HT1080 (cell line): ENCODE results near the gene DRGX. TPM values are rescaled to one million over a fixed set of nuclear protein-coding genes. Genes with fewer than 3 reads are reported as not detected.

ENCODE experiments used
- DNase-seq: peaks from one replicate; pipeline ENCODE4 v3.0.0-alpha.2; 2015; ENCODE audit warnings: low read depth
- total RNA-seq: library from RNA; depleted of rRNA; stranded (reverse); fragments of >200 nt; shearing (Covaris generic); gene quantifications from 2 replicates; pipeline ENCODE4 v1.2.3, GENCODE V29; 2014

Gene DRGX
- total RNA-seq, 1 experiment from 2014 or later, result not detected

- no peak for DNase-seq
These were observed 47.3 kb downstream of the DRGX start for GRCh38 chr10:49348593-49348992.

- DNase-seq, result no peak
These were observed 48.1 kb downstream of the DRGX start for GRCh38 chr10:49347827-49348226.

GRCh38 chr10:49347342-49347741 lies 48.5 kb downstream of the DRGX start:
- no peak for DNase-seq

- DNase-seq, result no peak
These were observed 51.0 kb downstream of the DRGX start for GRCh38 chr10:49344840-49345239.

GRCh38 chr10:49338604-49339003 lies 57.3 kb downstream of the DRGX start:
- DNase-seq, result no peak

GRCh38 chr10:49335364-49335972 lies 60.4 kb downstream of the DRGX start:
- DNase-seq, result no peak

GRCh38 chr10:49334964-49335363 lies 60.9 kb downstream of the DRGX start:
- no peak for DNase-seq

- DNase-seq, result no peak
These were observed 62.7 kb downstream of the DRGX start for GRCh38 chr10:49333192-49333591.

- no peak for DNase-seq
These were observed 63.1 kb downstream of the DRGX start for GRCh38 chr10:49332768-49333167.

- no peak for DNase-seq
These were observed 63.6 kb downstream of the DRGX start for GRCh38 chr10:49332333-49332732.

- DNase-seq, result no peak
These were observed 64.5 kb downstream of the DRGX start for GRCh38 chr10:49331431-49331830.

- DNase-seq, result no peak
These were observed 65.7 kb downstream of the DRGX start for GRCh38 chr10:49330127-49330665.

- no peak for DNase-seq
These were observed 66.8 kb downstream of the DRGX start for GRCh38 chr10:49329146-49329505.

GRCh38 chr10:49328401-49329145 lies 67.3 kb downstream of the DRGX start:
- DNase-seq, result no peak

GRCh38 chr10:49327036-49327813 lies 68.7 kb downstream of the DRGX start:
- DNase-seq, result no peak

- no peak for DNase-seq
These were observed 69.7 kb downstream of the DRGX start for GRCh38 chr10:49325916-49326783.

- no peak for DNase-seq
These were observed 70.6 kb downstream of the DRGX start for GRCh38 chr10:49325131-49325915.

- peak; percentile 31 for DNase-seq
These were observed 71.2 kb downstream of the DRGX start for GRCh38 chr10:49324711-49325110.

- no peak for DNase-seq
These were observed 72.0 kb downstream of the DRGX start for GRCh38 chr10:49323896-49324270.

GRCh38 chr10:49323171-49323895 lies 72.6 kb downstream of the DRGX start:
- DNase-seq, result no peak
